ENCODE data around the gene PRUNE2.

Gene PRUNE2

GRCh38 chr9:76571288-76571687 lies 334.6 kb downstream of the PRUNE2 start:
- no peak for DNase-seq (ENCODE audit: extremely low read depth, low read depth)
- H3K4me3 ChIP-seq (replicated peaks; ENCODE audit: low read depth, low read length) = peak overlapping the region; percentile 28
- TF ChIP-seq CTCF (IDR thresholded peaks at IDR 0.05; ENCODE audit: low read depth, low read length, missing control alignments) = no peak

- H3K4me3 ChIP-seq (replicated peaks; ENCODE audit: low read depth, low read length) = no peak overlapping the region
- no peak for DNase-seq (ENCODE audit: extremely low read depth, low read depth)
- no peak for TF ChIP-seq CTCF (IDR thresholded peaks at IDR 0.05; ENCODE audit: low read depth, low read length, missing control alignments)
Measured at GRCh38 chr9:76570826-76571225, 335.1 kb downstream of the PRUNE2 start.

- TF ChIP-seq CTCF (IDR thresholded peaks at IDR 0.05; ENCODE audit: low read depth, low read length, missing control alignments) = no peak
- DNase-seq (ENCODE audit: extremely low read depth, low read depth) = no peak
- no peak overlapping the region for H3K4me3 ChIP-seq (replicated peaks; ENCODE audit: low read depth, low read length)
Measured at GRCh38 chr9:76567086-76567485, 338.8 kb downstream of the PRUNE2 start.

- no peak for TF ChIP-seq CTCF (IDR thresholded peaks at IDR 0.05; ENCODE audit: low read depth, low read length, missing control alignments)
- no peak overlapping the region for H3K4me3 ChIP-seq (replicated peaks; ENCODE audit: low read depth, low read length)
- DNase-seq (ENCODE audit: extremely low read depth, low read depth) = peak; percentile 15
Measured at GRCh38 chr9:76564297-76564696, 341.6 kb downstream of the PRUNE2 start.

GRCh38 chr9:76562511-76562911 lies 343.4 kb downstream of the PRUNE2 start:
- no peak for TF ChIP-seq CTCF (IDR thresholded peaks at IDR 0.05; ENCODE audit: low read depth, low read length, missing control alignments)
- no peak overlapping the region for H3K4me3 ChIP-seq (replicated peaks; ENCODE audit: low read depth, low read length)
- no peak for DNase-seq (ENCODE audit: extremely low read depth, low read depth)

GRCh38 chr9:76561900-76562299 lies 344.0 kb downstream of the PRUNE2 start:
- no peak for TF ChIP-seq CTCF (IDR thresholded peaks at IDR 0.05; ENCODE audit: low read depth, low read length, missing control alignments)
- H3K4me3 ChIP-seq (replicated peaks; ENCODE audit: low read depth, low read length) = no peak overlapping the region
- no peak for DNase-seq (ENCODE audit: extremely low read depth, low read depth)

Measured in HFF-Myc (cell line).